Measurements from ENCODE around the gene VPS51.

VPS51 gene

GRCh38 chr11:65095974-65096806, at the start of gene VPS51:
Gene VPS51 (plus strand): TSS chr11:65096214. CDS start chr11:65096251, 37 bp downstream.
- DNase-seq (ENCODE audit: low read depth in 2 of 2): peak; percentile 62 to 69

DNA sequence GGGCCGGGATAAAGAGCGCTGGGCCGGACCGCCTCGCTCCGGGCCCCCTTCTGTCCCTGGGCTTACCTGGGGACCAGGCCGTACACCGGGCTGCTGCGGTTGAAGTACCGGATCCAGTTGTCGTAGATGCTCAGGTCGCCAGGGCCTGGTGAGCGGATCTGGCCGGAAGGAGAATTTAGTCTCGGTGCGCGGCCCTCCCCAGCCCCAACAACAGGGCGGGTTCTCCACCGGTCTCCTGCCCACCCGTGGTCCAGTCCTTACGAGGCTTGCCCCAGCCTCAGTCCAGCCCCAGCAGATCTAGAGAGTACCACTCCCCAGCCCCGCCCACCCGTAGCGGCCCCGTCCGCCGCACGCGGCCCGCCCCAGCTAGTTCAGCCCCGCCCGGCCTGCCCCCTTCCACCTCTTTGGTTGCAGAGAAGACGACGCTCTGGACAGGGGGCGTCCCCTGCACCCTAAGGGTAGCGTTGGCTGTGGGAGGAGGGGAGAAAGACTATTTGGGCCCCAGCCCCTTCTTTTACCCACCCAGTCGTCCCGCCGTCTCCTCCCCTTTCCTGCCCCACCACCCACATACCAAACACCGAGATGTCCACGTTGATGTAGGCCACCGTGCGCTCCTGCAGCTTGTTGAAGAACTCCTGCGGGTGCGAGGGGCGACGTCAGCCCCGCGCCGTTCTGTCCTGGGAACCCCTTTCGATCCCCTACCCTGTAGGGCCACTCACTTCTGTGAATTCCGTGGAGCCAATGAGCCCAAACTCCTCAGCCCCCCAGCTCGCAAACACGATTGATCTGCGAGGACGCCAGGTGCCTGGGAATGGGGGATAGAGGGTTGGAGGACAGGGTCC, 48.2 kb upstream of the VPS51 start:
- DNase-seq (ENCODE audit: low read depth in 2 of 2): no peak

GRCh38 chr11:65051398-65051858, 44.6 kb upstream of the VPS51 start:
- DNase-seq (ENCODE audit: low read depth in 2 of 2): no peak

DNA sequence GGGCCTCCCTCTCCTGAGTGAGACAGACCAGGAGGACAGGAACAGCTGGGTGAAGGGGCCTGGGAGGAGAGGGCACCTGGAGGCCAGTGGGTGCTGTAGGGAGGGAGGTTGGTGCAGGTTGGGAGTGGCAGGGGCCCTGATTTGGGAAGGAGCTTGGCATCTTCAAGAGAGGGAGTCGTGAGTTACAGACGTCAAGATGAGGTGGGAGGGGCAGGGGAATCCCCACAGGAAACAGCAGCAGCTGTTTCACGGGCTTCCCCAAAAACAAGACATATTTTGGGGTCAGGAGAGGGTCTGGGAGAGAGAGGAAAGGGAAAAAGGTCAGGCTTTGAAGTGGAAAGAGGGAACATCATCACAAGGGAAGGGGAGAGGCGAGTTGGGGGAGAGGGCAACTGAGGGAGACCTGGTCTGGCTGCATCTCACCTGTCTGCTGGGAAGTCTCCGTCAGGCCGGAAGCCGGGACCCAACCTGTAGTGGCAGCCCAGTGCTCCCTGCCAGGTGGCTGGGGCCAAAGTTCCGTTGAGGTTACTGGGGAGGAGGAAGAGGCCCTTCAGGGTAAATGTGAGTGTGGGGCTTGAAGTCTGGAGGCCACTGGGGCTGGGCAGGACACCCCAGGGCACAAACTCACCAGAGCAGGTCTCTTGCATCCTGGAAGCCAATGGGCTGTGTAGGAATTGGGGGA, 42.0 kb upstream of the VPS51 start:
- DNase-seq (ENCODE audit: low read depth in 2 of 2): no peak

GRCh38 chr11:65055538-65055937, 40.5 kb upstream of the VPS51 start:
- DNase-seq (ENCODE audit: low read depth in 2 of 2): no peak

GRCh38 chr11:65056999-65057398, 39.0 kb upstream of the VPS51 start:
- DNase-seq (ENCODE audit: low read depth in 2 of 2): no peak

DNA sequence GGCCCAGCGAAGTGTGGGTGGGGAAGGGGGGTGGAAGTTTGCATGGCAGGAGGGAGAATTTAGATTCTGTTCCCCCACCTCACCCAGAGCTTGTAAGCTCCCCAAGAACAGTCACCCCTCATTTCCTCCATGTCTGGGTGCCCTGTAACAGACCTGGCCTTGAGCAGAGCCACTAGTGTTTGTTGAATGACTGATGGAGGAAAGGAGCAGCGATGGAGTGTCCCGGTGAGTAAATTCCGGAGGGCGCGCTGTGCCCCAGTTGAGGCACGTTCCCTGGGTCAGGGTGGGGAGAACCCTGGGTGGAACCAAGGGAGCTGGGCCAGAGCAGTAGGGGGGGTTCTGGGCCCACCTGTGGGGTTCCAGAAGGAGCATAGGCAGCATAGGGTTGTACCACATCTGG, 38.5 kb upstream of the VPS51 start:
- DNase-seq (ENCODE audit: low read depth in 2 of 2): no peak

- no peak for DNase-seq (ENCODE audit: low read depth in 2 of 2)
Observed at GRCh38 chr11:65058012-65058411, 38.0 kb upstream of the VPS51 start.

DNA sequence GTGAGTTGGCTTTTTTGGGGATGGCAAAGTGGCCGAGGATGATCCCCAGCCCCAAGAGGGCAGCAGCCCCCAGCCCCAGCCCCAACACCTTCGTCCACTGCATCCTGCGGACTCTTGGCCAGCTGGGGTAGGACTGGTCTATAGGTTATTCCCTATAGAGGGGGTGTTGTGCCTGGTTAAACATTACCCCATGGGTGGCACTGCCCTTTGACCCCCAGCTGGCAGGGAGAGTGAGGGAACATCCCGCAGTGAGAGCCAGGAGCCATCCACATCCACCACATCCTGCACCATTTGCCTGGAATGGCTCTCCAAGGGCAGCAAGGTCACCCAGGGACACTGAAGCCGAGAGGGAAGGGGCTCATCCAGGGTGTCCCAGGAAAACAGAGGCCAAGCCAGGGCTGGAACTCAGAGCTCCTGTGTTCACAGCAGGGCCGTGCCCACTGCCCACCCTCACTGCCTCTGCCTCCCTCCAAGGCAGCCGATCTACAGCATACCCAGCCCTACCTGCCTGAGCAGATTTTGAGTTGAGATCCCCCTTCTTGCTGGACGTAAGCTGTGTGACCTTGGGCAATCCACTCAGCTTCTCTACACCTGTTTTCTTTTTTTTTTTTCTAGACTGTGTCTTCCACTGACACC, 37.5 kb upstream of the VPS51 start, which contains the start of gene NAALADL1:
Gene NAALADL1, minus strand, starts transcription at position 135 of the 636 bp plus-strand sequence. Its CDS starts 32 bp downstream, at position 103.
- no peak for DNase-seq (ENCODE audit: low read depth in 2 of 2)

DNA sequence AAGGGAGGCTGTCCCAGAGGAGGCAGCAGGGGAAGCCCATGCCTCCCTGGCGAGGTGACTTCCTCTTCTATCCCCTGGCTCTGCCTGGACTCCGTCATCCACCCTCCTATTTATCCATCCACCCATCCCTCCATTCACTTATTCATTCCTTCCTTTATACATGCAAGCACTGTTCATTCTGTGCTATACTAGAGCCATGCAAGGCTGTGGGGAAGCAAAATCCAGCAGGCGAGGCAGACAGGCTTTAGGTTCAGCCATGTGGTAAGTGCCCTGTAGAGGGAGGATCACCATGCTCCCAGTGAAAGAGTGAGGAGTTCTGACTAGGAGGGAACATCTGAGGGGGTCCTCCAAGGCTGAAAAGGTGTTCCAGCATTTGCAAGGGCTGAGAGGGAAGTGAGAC, 36.5 kb upstream of the VPS51 start:
- no peak for DNase-seq (ENCODE audit: low read depth in 2 of 2)

DNA sequence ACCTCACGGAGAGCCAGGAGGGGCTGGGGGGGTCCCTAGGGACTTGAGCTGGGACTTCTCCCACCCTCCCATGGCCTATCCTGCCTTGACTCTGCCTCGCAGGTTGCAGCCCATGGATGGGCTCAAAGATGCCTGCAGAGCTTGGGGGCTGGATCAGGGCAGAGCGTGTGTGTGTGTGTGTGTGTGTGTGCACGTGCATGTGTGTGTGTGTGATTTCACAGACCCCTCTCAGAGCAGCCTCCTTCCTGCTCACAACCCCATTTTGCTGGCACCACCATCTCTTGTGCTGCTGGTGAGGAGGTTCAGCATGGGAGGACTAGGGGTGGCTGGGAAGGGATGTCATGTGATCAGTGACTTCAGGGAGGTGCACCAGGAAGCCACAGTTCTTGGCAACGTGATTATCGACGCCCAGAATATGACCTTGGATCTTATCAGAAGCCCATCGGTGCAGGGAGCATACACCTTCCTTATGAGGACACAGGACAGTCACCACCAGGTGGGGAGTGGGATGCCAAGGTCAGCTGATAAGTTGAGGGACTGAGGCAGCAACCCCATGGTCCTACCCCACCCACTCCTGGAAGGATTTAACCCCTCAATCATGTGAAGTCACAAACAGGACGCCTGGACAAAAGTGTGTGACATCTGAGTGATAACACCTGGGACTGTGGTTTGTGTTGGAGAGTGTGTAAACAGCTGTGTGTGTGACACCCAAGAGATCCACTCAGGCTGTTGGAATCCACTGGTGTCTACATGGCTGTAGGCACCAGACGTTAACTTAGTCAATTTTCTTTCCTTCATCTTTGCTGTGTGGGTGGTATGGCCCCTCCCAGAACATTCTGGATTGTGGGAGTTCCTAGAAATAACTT, 35.8 kb upstream of the VPS51 start:
- no peak for DNase-seq (ENCODE audit: low read depth in 2 of 2)

- DNase-seq (ENCODE audit: low read depth in 2 of 2): no peak
Observed at GRCh38 chr11:65060913-65061408, 35.1 kb upstream of the VPS51 start.

- no peak for DNase-seq (ENCODE audit: low read depth in 2 of 2)
Observed at GRCh38 chr11:65063532-65063931, 32.5 kb upstream of the VPS51 start.

DNA sequence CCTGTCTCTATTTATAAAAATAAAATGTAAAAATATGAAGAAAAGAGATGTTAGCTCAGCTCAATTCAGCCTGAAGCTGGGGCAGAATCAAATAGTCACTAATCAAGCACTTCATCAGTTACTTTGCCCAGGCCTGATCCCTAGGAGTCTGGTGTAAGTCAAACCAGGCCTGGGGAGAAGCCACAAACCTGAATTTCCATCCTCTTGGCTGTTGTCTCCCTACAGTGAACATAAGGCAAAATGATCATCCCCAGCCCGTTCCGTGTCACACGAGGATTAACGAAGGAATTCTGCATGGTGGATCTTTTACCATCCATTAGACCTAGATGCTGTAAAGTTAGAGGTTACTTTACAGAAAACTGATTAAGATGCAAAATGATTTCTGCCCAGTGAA, 31.2 kb upstream of the VPS51 start:
- DNase-seq (ENCODE audit: low read depth in 2 of 2): no peak

- DNase-seq (ENCODE audit: low read depth in 2 of 2): no peak
Observed at GRCh38 chr11:65065851-65066250, 30.2 kb upstream of the VPS51 start.

- DNase-seq (ENCODE audit: low read depth in 2 of 2): no peak
Observed at GRCh38 chr11:65066315-65066714, 29.7 kb upstream of the VPS51 start.

DNA sequence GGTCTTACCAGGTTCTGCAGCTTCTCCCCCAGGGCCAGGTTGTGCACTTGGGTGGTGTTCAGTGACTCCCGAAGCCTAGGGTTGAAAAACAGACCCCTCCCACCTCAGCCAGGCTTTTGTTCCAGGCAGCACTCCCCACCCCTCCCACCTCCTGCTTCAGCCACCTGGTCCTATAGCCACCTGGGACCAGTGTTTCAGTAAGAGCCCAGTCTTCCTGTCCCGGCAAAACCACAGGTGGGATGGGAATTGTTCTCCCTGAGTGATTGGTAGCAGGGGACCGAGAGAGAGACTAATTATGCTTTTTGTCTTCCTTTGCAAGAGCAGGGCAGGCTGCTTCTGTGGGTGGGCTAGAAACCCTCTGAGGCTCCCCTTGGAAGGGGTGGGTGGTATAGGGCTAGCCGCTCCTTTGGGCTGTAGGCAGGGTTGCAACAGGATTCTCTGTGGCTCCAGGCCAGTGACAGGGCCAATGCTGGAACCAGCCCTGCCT, 29.2 kb upstream of the VPS51 start:
- no peak for DNase-seq (ENCODE audit: low read depth in 2 of 2)

- DNase-seq (ENCODE audit: low read depth in 2 of 2): no peak
Observed at GRCh38 chr11:65067446-65067845, 28.6 kb upstream of the VPS51 start.

DNA sequence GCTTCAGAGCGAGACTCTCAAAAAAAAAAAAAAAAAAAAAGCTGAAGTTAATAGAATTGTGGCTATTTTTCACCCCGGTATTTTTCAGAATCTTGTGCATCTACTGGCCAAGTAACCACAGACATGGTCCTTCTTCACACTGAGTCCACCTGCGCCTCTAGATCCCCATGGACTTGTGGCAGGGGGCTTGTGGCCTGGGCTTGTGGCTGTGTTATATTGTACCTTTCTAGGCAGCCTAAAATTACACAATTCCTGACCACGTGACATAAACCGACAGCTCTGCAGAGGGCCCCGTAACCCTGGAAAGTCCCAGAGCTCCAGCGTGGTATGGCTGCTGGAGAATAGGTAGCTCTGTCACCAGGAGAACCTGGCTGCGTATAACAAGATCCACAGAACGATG, 26.8 kb upstream of the VPS51 start:
- DNase-seq (ENCODE audit: low read depth in 2 of 2): no peak

GRCh38 chr11:65071907-65072630, 23.9 kb upstream of the VPS51 start:
- no peak for DNase-seq (ENCODE audit: low read depth in 2 of 2)

Data from stimulated activated CD8-positive, alpha-beta memory T cell treated with anti-CD3 and anti-CD28 coated beads, Interleukin-2, amount 100 ng/mL, for 1 hour (primary cell).